Inflammatory macrophage treated with lipopolysaccharide for 1 hour (primary cell): ENCODE results near the gene SPTA1.

Source experiments
- DNase-seq, 2 donors: peaks; one replicate each; pipeline ENCODE4 v3.0.0-alpha.2; 2020 to 2022

The SPTA1 gene

DNA sequence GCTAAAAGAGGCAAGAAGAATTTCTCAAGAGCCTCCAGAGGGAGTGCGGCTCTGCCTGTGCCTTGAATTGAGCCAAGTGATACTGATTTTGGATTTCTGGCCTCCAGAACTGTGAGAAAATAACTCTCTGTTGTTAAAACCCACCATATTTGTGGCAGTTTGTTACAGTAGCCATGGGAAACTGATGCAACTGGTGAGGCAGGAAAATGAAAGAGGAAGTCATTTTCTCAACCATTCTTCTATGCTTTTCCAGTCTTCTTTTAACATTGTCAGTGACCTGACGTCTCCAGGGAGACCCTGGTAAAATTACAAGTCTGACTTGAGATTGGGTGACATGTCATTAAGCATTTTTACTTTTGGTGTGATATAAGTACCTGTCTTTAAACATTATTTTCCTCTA is 121.9 kb downstream of the SPTA1 start:
- peak; percentile 44 to 52 for DNase-seq

DNA sequence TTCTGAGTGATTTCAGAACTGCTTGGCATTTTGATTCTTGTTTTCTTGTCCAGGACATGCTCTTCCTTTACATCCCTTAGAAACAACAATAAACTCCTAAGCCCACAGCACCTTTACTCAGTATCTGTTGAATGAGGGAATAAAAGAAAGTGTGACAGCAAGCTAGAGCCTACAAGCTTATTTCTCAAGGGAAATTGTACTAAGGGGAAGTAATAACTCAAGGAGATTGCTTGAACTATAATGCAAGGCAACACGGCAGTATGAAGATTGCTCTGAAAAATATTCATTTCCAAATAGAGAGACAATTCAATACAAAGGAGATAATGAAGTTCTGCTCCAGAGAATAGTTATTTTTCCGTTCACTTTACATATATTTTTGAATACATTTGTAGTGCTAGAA is 122.7 kb downstream of the SPTA1 start:
- peak in 1 of 2 donors; percentile 7 for DNase-seq
